K562 (cell line): ENCODE results near the gene NRXN3.

ENCODE experiments used
- CAMTA2 ChIP-seq: fragments of 250-450 bp; sonication (Bioruptor Pico); conservative IDR thresholded peaks from 2 replicates; pipeline ENCODE4 v1.5.1; 2022
- HMG20B ChIP-seq: fragments of 250-450 bp; sonication (Bioruptor Pico); IDR thresholded peaks from 2 replicates; pipeline ENCODE4 v1.5.0; 2021; ENCODE audit warnings: mild to moderate bottlenecking
- NFE2 ChIP-seq: IDR thresholded peaks from 2 replicates; pipeline ENCODE4 v1.6.1; 2014; ENCODE audit warnings: antibody characterized with exemption, low read depth
- PHF8 ChIP-seq: fragments of 200-600 bp; sonication (generic); IDR thresholded peaks from 2 replicates; pipeline ENCODE4 v1.6.1; 2012; ENCODE audit warnings: mixed run types, mild to moderate bottlenecking, inconsistent platforms, low read length, moderate library complexity, borderline replicate concordance
- POLR2A ChIP-seq: fragments of 450-650 bp; conservative IDR thresholded peaks from 2 replicates; pipeline ENCODE4 v1.6.1; 2016
- YY1 ChIP-seq, 3 experiments: IDR thresholded peaks; 2 replicates each; pipeline ENCODE4 v1.6.1; 2011; ENCODE audit warnings: low read length in 2 of 3, mild to moderate bottlenecking in 2 of 3, moderate library complexity in 2 of 3, borderline replicate concordance in 1 of 3, control low read depth in 1 of 3, low read depth in 1 of 3; ENCODE audit not compliant: insufficient read depth in 3 of 3, insufficient replicate concordance in 2 of 3, control insufficient read depth in 1 of 3, insufficient read length in 1 of 3; ENCODE audit errors: extremely low read depth in 1 of 3
- ZNF143 ChIP-seq: sonication (generic); formaldehyde crosslinking; IDR thresholded peaks from 2 replicates; pipeline ENCODE4 v1.9.0; 2022; ENCODE audit warnings: mild to moderate bottlenecking, missing genetic modification reagents
- ZNF316 ChIP-seq: fragments of 450-650 bp; IDR thresholded peaks from 2 replicates; pipeline ENCODE4 v1.6.1; 2016
- TF ChIP-seq, protein P1 (sequence below): IDR thresholded peaks from 3 replicates; pipeline ENCODE4 v1.6.1; 2011; ENCODE audit warnings: borderline replicate concordance, mild to moderate bottlenecking; ENCODE audit not compliant: insufficient read length, insufficient read depth

DNA sequence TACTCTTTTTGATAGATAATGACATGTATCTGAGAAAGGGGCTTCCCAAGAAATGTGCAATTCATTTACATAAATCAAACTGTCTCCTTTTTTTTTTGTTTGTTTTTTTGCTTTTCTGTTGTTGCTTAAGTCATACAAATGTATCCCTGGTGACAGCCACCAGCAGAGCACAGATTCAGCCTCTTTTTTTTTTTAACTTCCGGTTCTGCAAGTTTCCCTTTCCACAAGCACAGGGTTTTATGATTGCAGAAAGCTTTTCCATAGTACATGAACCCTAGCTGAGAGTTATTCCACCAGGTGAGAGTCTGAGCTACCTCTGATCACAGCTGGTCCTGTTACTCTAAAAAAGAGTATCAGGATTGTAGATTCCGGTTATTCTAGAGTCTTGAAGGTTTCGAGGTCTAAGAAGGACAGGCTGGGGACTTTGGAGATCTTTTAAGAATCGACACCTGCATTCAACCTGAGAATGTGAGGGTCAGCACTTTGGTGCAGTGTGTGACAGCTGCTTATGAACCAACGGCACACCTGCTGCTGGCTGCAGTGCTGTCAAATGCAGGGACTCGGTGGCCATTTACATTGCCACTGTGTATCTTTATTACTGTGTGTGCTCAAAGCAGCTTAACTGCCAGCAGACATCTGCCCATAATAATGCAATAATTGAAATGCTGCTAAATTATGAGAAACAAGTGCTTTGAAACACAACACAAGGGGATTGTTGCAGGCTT is 551.7 kb downstream of the NRXN3 start:
- TF ChIP-seq PHF8 (no peak), POLR2A (no peak), ZNF316 (no peak), HMG20B (CRISPR knock-in tag) (no peak), NFE2 (no peak), ZNF143 (CRISPR knock-in tag) (no peak), YY1 (IDR thresholded peaks at IDR 0.05; ENCODE audit: borderline replicate concordance in 1 of 3, control insufficient read depth in 1 of 3, extremely low read depth in 1 of 3, insufficient read depth in 3 of 3, insufficient read length in 1 of 3, insufficient replicate concordance in 2 of 3, low read depth in 1 of 3, low read length in 2 of 3) (no peak), CAMTA2 (CRISPR knock-in tag) (no peak)
- TF ChIP-seq, protein P1, sequence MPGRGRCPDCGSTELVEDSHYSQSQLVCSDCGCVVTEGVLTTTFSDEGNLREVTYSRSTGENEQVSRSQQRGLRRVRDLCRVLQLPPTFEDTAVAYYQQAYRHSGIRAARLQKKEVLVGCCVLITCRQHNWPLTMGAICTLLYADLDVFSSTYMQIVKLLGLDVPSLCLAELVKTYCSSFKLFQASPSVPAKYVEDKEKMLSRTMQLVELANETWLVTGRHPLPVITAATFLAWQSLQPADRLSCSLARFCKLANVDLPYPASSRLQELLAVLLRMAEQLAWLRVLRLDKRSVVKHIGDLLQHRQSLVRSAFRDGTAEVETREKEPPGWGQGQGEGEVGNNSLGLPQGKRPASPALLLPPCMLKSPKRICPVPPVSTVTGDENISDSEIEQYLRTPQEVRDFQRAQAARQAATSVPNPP, result no peak
